ENCODE results near the gene VPS4B. TPM values are rescaled to one million over a fixed set of nuclear protein-coding genes. Genes with fewer than 3 reads are reported as not detected.
A peak's percentile ranks its signal among the peaks of the same experiment; 100 is the strongest.

VPS4B gene
- total RNA-seq, 1 experiment from 2014 or later: 24.5 TPM

DNA sequence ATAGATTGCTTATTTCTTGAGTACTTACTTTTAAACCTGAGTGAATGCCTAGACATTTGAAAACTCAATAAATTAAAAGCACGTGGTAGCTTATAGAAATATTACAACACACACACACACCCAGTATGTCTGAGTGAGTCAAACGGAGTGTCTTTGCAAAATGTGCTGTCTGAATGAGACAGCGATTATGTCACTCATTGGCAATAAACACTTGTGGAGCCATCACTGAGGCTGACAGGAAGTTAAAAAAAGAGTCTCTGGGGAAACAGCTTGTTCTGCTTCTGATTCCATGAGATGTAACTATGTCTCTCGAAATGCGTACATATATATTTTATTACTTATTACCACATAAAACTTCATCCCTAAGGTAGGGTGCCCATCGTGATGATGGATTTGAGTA lies 22.3 kb upstream of the VPS4B start:
- H3K27me3 ChIP-seq (ENCODE audit: control insufficient read depth, insufficient read depth, low read length): no peaks in the 10 kb centered on the region
- H3K36me3 ChIP-seq (replicated peaks; ENCODE audit: control insufficient read depth, insufficient read depth, low read length): no peaks in the 10 kb centered on the region
- no peak for DNase-seq
- H3K4me3 ChIP-seq (ENCODE audit: insufficient read depth, low read depth, low read length): no peak overlapping the region

DNA sequence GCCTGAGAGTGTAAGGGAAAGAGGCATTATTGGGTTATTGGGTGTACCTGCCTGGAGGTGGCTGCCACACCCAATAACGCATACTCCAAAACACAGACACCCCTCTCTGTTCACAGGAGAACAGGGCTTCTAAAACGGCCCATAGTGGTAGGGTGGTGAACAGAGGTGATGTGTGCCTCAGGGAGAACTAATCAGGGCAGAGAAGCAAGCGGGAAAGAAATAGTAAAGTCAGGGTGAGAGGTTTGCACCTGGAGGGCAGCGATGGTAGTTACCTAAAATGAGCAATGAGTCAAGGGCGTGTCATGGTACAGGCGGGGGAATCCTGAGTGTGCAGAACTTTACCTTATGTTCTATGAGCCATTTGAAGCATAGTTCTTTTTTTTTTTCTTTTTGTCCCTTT lies 21.6 kb upstream of the VPS4B start:
- Histone ChIP-seq H3K36me3 (replicated peaks; ENCODE audit: control insufficient read depth, insufficient read depth, low read length) (no peaks in the 10 kb centered on the region), H3K4me3 (ENCODE audit: insufficient read depth, low read depth, low read length) (no peak overlapping the region)

DNA sequence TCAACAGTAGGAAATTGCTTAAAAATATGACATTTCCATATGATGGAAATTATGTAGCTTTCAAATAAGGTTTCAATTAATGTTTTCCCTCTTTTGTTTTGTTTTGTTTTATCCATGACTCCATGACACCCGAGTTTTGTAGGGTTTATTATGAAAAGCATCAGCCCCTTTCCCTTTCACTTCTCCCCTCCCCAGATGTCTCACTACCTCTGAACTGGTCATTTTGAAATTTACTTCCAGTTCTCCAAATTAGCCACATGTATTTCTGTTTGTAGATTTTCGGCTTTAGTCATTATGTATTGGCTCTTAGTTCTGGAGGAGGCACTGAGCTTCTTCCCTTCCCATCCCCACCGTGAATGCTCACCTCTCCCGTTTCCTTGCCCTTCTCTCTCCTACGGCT lies 18.6 kb upstream of the VPS4B start:
- Histone ChIP-seq H3K4me3 (ENCODE audit: insufficient read depth, low read depth, low read length) (no peak overlapping the region), H3K27me3 (ENCODE audit: control insufficient read depth, insufficient read depth, low read length) (no peaks in the 10 kb centered on the region), H3K36me3 (replicated peaks; ENCODE audit: control insufficient read depth, insufficient read depth, low read length) (no peaks in the 10 kb centered on the region)
- no peak for DNase-seq

More for the DNA sequence above, 21.6 kb upstream of the VPS4B start:
- no peaks in the 10 kb centered on the region for H3K27me3 ChIP-seq (ENCODE audit: control insufficient read depth, insufficient read depth, low read length)
- DNase-seq: no peak

DNA sequence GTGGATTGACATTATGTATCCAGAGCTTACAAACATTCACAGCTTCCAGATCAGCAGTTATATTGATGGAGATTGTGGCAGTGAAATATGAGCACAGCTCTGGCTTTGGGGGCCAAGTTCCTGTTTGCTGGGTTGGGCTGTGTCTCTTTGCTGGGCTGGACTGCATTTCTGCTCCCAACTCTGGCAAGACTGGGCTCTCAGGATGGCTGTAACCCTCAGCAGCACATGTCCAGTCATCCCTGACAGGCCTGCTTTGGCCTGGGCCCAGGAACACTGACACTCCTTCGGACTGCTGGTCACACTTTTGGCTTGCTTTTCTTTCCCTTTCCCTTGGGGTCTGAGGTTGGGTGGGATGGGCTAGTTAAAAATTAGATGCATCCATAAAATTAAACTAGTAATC lies 17.9 kb upstream of the VPS4B start:
- no peaks in the 10 kb centered on the region; the same call in 1 of the 2 replicates for H3K27me3 ChIP-seq (ENCODE audit: control insufficient read depth, insufficient read depth, low read length)
- no peak for DNase-seq
- no peak overlapping the region for H3K4me3 ChIP-seq (ENCODE audit: insufficient read depth, low read depth, low read length)
- no peaks in the 10 kb centered on the region for H3K36me3 ChIP-seq (replicated peaks; ENCODE audit: control insufficient read depth, insufficient read depth, low read length)

DNA sequence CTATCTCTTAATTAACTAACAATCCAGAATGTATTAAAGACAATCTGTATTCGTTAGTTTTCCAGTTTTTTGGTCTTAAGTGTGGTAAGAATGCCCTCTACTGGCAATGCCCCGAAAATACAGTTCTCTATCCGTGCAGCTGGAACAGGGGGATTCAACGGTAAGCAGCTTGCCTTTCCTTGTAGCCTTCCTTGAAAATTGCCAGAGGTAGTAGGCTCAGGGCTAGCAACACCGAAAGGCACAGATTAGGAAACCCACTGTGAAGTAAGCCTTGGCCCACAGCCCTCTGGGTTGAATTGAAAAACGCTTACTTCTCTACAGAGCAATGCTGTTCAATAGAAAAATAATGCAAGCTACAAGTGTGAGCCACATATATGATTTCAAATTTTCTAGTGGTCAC lies 17.1 kb upstream of the VPS4B start:
- Histone ChIP-seq H3K4me3 (ENCODE audit: insufficient read depth, low read depth, low read length) (no peak overlapping the region), H3K36me3 (replicated peaks; ENCODE audit: control insufficient read depth, insufficient read depth, low read length) (no peaks in the 10 kb centered on the region), H3K27me3 (ENCODE audit: control insufficient read depth, insufficient read depth, low read length) (no peaks in the 10 kb centered on the region; the same call in 1 of the 2 replicates)
- DNase-seq: peak; percentile 65

DNA sequence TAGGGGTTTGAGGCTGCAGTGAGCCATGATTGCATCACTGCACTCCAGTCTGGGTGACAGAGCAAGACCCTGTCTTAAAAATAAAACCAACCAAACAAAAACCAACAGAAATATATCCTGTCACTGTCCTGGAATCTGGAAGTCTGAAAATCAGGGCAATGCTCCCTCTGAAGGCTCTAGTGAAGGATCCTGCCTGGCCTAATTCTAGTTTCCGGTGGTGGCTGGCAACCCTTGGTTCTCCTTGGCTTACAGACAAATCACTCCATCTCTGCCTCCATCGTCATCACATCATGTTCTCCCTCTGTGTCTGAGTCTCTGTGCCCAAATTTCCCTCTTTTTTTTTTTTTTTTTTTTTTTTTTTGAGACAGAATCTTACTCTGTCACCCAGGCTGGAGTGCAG lies 15.9 kb upstream of the VPS4B start:
- Histone ChIP-seq H3K36me3 (replicated peaks; ENCODE audit: control insufficient read depth, insufficient read depth, low read length) (no peaks in the 10 kb centered on the region), H3K27me3 (ENCODE audit: control insufficient read depth, insufficient read depth, low read length) (no peaks in the 10 kb centered on the region; the same call in 1 of the 2 replicates), H3K4me3 (ENCODE audit: insufficient read depth, low read depth, low read length) (no peak overlapping the region)
- no peak for DNase-seq

DNA sequence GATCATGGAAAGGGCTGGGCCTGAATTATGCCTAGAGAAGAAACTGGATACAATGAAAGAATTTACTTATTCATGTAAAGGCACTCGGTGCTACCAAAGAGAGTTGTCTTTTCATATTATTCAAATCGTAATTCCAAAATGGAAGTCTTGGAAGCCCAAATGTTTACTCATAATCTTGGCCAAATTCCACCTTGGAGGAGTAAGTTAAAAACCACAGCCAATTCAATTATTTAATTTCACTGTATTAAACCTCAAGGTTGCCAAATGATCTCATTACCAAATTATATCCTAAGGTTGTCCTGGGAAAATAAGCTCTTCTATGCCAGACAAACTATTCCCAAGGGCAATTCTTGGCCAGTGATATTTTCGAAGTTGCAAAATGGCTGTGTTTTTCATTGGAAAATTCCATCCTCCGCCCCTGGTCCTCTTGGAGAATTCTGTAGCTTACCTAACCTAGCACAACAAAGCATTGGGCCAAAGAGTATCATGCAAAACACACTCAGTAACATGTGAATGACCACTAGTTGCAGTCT lies 11.1 kb upstream of the VPS4B start:
- H3K36me3 ChIP-seq (replicated peaks; ENCODE audit: control insufficient read depth, insufficient read depth, low read length): no peaks in the 10 kb centered on the region
- no peak overlapping the region for H3K4me3 ChIP-seq (ENCODE audit: insufficient read depth, low read depth, low read length)
- no peaks in the 10 kb centered on the region; the same call in 1 of the 2 replicates for H3K27me3 ChIP-seq (ENCODE audit: control insufficient read depth, insufficient read depth, low read length)
- no peak for DNase-seq

DNA sequence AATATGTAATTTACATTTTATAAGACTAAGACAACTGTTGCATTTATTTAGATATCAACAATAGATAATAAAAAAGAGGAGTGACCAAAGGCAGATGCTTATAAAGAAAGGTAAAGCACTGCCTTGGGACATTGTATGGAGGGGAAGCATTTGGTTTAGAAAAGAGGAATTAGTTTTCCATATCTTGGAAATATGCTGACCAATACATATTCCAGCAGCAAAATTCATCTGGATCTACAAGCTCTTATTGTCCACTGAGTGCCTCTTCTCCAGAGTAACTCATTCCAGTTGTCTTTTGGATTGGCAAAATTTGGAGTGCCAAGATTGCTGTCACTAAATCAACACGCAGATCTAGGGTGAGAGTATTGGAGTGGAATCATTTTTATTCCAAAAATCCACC lies 8.9 kb upstream of the VPS4B start:
- no peak overlapping the region for H3K4me3 ChIP-seq (ENCODE audit: insufficient read depth, low read depth, low read length)
- no peaks in the 10 kb centered on the region for H3K36me3 ChIP-seq (replicated peaks; ENCODE audit: control insufficient read depth, insufficient read depth, low read length)
- DNase-seq: no peak
- no peaks in the 10 kb centered on the region; the same call in 1 of the 2 replicates for H3K27me3 ChIP-seq (ENCODE audit: control insufficient read depth, insufficient read depth, low read length)

DNA sequence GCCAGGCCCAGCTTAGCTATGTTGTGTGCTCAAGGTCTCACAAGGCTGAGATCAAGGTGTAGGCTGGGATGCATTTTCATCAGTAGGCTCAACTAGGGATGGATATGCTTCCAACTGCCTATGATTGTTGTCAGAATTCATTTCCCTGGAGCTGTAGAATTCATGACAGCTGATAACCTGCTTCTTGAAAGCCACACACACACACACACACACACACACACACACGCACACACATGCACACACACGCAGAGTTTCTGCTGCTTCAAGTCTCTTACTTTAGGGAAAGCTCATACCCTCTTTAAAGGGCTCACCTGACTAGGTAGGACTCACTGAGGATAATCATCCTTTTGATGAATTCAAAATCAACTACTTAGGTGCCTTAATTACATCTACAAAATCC lies 8.2 kb upstream of the VPS4B start:
- Histone ChIP-seq H3K27me3 (ENCODE audit: control insufficient read depth, insufficient read depth, low read length) (no peaks in the 10 kb centered on the region; the same call in 1 of the 2 replicates), H3K4me3 (ENCODE audit: insufficient read depth, low read depth, low read length) (no peak overlapping the region), H3K36me3 (replicated peaks; ENCODE audit: control insufficient read depth, insufficient read depth, low read length) (no peaks in the 10 kb centered on the region)
- no peak for DNase-seq

DNA sequence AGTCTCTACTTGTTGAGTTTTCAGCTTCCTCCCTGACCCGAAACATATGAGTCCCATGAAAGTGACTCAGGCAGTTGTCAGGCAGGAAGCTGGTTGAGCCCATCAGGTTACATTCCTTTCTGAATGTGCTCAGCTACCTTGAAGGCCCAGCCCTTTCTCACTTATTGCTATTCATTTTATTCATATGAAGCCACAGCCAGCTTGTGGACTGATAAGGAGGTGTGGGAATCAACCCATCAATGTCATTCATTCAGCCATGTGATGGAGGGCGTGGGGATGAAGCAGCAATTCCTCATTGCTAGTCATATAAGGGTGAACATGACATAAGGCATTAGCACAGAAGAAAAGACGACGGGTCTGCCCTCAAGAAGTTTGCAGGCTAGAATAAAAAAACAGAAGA lies 5.3 kb upstream of the VPS4B start:
- DNase-seq: no peak
- H3K36me3 ChIP-seq (replicated peaks; ENCODE audit: control insufficient read depth, insufficient read depth, low read length): no peaks in the 10 kb centered on the region
- no peak overlapping the region for H3K4me3 ChIP-seq (ENCODE audit: insufficient read depth, low read depth, low read length)
- H3K27me3 ChIP-seq (ENCODE audit: control insufficient read depth, insufficient read depth, low read length): no peaks in the 10 kb centered on the region

DNA sequence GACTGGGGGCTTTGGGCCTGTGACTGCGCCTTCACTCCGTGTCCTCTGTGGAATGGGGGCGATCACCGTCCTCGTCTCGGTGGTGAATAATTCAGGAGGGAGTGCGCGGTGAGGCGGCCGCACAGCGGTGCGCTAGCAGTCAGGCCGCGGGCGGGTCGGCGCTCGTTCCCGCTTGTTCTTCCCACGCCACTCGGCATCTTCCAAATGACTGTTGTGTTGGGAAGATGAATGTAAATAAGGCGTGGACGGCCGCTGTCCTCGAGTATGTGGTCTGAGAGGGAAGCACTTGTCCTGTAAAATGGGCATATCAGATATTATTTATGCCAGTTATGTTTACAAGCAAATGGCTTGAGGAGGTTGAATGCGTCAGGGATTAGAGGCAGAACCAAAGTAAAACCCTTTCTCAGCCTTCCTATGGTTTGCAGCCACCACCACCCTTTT lies 608 bp upstream of the VPS4B start:
- no peaks in the 10 kb centered on the region for H3K27me3 ChIP-seq (ENCODE audit: control insufficient read depth, insufficient read depth, low read length)
- no peaks in the 10 kb centered on the region for H3K36me3 ChIP-seq (replicated peaks; ENCODE audit: control insufficient read depth, insufficient read depth, low read length)
- DNase-seq: no peak
- peak overlapping the region; percentile 78 for H3K4me3 ChIP-seq (ENCODE audit: insufficient read depth, low read depth, low read length)

DNA sequence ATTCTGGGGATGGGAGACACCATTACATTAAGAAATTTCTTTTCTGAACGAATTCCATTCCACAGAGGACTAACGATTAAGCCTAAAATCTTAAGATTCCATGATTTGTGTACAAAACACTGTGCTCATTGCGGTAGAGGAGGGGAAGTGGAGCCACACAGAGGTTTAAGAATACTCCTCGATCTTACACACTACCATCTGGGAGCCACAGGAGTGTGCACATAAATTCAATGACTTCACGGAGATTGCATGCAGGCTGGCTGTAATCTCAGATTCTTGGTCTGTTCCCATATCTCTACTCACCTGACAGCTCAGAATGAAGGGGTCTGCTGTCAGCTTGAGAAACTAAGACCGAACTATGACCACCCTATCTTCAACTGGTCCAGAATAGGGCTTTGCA lies 762 bp downstream of the VPS4B start:
- DNase-seq: no peak
- no peaks in the 10 kb centered on the region for H3K36me3 ChIP-seq (replicated peaks; ENCODE audit: control insufficient read depth, insufficient read depth, low read length)
- no peaks in the 10 kb centered on the region for H3K27me3 ChIP-seq (ENCODE audit: control insufficient read depth, insufficient read depth, low read length)
- peak overlapping the region; percentile 95 for H3K4me3 ChIP-seq (ENCODE audit: insufficient read depth, low read depth, low read length)

DNA sequence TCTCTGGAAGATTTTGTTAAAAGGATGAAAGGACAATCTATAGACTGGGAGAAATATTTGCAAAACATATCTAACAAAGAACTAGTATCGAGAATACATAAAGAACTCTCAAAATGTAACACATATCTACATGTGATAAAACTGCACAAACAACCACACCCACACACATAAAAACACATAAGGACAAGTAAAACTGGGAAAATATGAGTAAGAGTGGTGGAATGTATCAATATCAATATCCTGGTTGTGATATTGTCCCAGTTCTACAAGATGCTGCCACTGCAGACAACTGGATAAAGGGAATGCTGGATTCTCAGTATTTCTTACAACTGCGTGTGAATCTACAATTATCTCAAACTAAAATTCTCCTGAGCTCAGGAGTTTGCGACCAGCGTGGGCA lies 9.3 kb downstream of the VPS4B start:
- H3K4me3 ChIP-seq (ENCODE audit: insufficient read depth, low read depth, low read length): no peak overlapping the region
- DNase-seq: no peak
- no peaks in the 10 kb centered on the region for H3K27me3 ChIP-seq (ENCODE audit: control insufficient read depth, insufficient read depth, low read length)
- 0 out of 2 replicates have a peak, but pooled peaks cover 1% of the 10 kb centered on the region for H3K36me3 ChIP-seq (replicated peaks; ENCODE audit: control insufficient read depth, insufficient read depth, low read length)

DNA sequence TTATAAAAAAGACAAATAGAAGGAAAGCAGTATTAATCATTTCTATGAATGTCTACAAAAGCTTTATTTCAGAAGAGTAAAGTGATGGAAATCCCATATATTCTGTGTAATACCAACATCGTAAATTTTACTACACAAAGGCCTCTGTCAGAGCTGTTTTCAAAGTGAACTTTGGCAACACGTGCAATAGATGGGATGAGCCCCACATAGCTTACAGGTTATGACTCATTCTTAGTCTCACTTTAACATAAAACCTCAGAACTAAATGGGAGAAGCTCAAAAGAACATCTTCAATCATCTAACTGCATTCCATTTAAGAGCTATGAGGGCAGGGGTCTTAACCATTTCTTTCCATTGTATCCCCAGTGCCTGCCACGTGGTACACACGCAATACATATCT lies 11.5 kb downstream of the VPS4B start:
- no peak for DNase-seq
- Histone ChIP-seq H3K4me3 (ENCODE audit: insufficient read depth, low read depth, low read length) (no peak overlapping the region), H3K27me3 (ENCODE audit: control insufficient read depth, insufficient read depth, low read length) (no peaks in the 10 kb centered on the region), H3K36me3 (replicated peaks; ENCODE audit: control insufficient read depth, insufficient read depth, low read length) (peaks cover 1% of the 10 kb centered on the region; the same call in 1 of the 2 replicates)

DNA sequence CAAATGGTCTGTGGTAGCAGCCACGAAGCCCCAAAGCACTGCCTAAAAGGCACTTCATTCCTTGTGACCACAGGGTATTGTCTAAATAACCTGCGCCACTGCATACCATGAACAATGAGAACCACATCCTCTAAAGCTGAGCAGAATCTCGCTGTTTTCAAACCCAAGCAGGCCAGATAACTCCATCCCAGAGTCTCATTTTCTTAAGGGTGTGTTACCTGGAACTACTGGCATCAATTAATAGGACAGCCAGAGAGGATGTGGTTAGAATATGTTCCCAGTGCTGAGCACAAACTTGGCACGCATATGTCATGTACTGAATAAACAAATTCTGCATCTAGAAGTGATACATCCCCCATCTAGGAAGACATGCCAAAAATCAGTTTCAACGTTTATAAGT lies 13.0 kb downstream of the VPS4B start:
- no peaks in the 10 kb centered on the region for H3K27me3 ChIP-seq (ENCODE audit: control insufficient read depth, insufficient read depth, low read length)
- DNase-seq: no peak
- no peak overlapping the region for H3K4me3 ChIP-seq (ENCODE audit: insufficient read depth, low read depth, low read length)
- peaks cover 1% of the 10 kb centered on the region; the same call in 1 of the 2 replicates for H3K36me3 ChIP-seq (replicated peaks; ENCODE audit: control insufficient read depth, insufficient read depth, low read length)

DNA sequence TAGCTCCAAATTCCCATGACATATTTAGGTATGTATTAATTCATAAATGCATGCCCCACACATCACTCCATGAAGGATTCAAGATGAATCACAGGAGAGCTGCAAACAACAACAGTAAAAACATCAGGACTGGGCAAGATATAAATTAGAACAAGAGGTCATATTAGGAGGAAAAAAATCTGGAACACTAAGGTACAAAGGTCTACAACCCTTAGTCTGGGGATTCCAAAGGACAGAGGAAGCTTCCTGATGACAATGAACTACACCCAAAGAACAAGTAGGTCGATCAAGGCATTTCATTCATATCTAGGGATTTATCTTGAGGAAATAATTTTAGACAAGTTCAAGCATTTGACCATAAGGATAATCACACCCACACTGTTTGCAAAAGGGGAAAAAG lies 14.5 kb downstream of the VPS4B start:
- no peak for DNase-seq
- peaks cover 5% of the 10 kb centered on the region for H3K36me3 ChIP-seq (replicated peaks; ENCODE audit: control insufficient read depth, insufficient read depth, low read length)
- H3K27me3 ChIP-seq (ENCODE audit: control insufficient read depth, insufficient read depth, low read length): no peaks in the 10 kb centered on the region
- no peak overlapping the region for H3K4me3 ChIP-seq (ENCODE audit: insufficient read depth, low read depth, low read length)
